ENCODE data around the gene CD6. TPM values are rescaled to one million over a fixed set of nuclear protein-coding genes. Genes with fewer than 3 reads are reported as not detected.
A peak's percentile ranks its signal among the peaks of the same experiment; 100 is the strongest.

CD6 gene
- total RNA-seq, 1 experiment from 2014 or later: not detected

DNA sequence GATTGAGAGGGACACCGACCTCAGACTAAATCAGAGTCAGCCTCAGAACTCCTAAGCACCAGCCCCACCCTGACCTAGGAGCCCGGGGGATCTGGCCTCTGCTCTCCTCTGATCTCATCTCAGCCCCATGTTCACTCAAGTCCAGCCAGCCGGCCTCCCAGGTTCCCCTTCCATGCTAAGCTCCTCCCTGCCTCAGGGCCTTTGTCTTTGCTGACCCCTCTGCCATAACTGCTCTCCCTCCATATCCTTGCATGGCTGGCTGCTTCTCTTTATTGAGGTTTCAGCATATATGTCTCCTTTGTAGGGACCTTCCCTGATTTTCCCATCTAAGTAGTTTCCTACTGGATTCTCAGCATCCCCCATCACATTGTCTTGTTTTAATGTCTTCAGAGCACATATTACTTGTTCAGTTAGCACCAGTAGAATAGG, 18.7 kb upstream of the CD6 start:
- Histone ChIP-seq H3K27ac (ENCODE audit: insufficient read length, low read depth, low read length) (no peak overlapping the region), H2BK20ac (ENCODE audit: low read depth, low read length, poor library complexity, severe bottlenecking) (no peak overlapping the region), H2BK5ac (ENCODE audit: insufficient read length, low read length) (no peak overlapping the region), H3K23ac (ENCODE audit: insufficient read length, low read depth, low read length) (no peak overlapping the region), H4K20me1 (ENCODE audit: control insufficient read depth, insufficient read depth, insufficient read length) (no peaks in the 10 kb centered on the region), H4K5ac (ENCODE audit: insufficient read length, low read depth, low read length) (no peak overlapping the region), H2BK12ac (ENCODE audit: insufficient read length, low read depth, low read length) (no peak overlapping the region), H4K91ac (ENCODE audit: insufficient read length, low read depth, low read length) (no peak overlapping the region), H3K27me3 (ENCODE audit: insufficient read depth, low read length) (no peaks in the 10 kb centered on the region; the same call in 1 of the 2 replicates), H3K79me2 (ENCODE audit: insufficient read depth, low read length) (no peaks in the 10 kb centered on the region), H2BK15ac (ENCODE audit: low read depth, low read length) (no peak overlapping the region), H3K4ac (ENCODE audit: low read depth, low read length) (no peak overlapping the region), H3K4me2 (ENCODE audit: insufficient read depth, insufficient read length, low read length) (peak overlapping the region; percentile 61), H3T11ph (ENCODE audit: low read length) (no peak overlapping the region), H2AFZ (ENCODE audit: low read length) (no peak overlapping the region), H2BK120ac (ENCODE audit: low read depth, low read length, poor library complexity, severe bottlenecking) (no peak overlapping the region), H3K18ac (ENCODE audit: insufficient read length, low read depth, low read length) (no peak overlapping the region), H3K9me3 (ENCODE audit: control insufficient read depth, low read depth, low read length) (no peaks in the 10 kb centered on the region), H3K14ac (ENCODE audit: insufficient read depth, low read length) (no peak overlapping the region; the same call in 1 of the 2 replicates), H2AK5ac (ENCODE audit: insufficient read length, low read length) (no peak overlapping the region), H4K8ac (replicated peaks; ENCODE audit: insufficient read length, low read depth, low read length) (no peak overlapping the region), H3K23me2 (ENCODE audit: insufficient read length, low read depth, low read length, poor library complexity, severe bottlenecking) (peaks cover 15% of the 10 kb centered on the region), H3K4me1 (ENCODE audit: insufficient read depth, low read length) (no peaks in the 10 kb centered on the region), H3K9ac (ENCODE audit: extremely low read depth, insufficient read length, low read length) (no peak overlapping the region), H3K56ac (ENCODE audit: insufficient read length, low read depth, low read length) (no peak overlapping the region), H3K79me1 (ENCODE audit: insufficient read depth, low read depth, low read length, poor library complexity, severe bottlenecking) (no peaks in the 10 kb centered on the region)
- H3K27me3 Mint-ChIP-seq (ENCODE audit: low read depth): peaks cover 53% of the 10 kb centered on the region
- H3K36me3 Mint-ChIP-seq (ENCODE audit: insufficient read depth in 1 of 3, low read depth in 3 of 3): no peaks in the 10 kb centered on the region; a peak in 1 of 7 replicates
- peak overlapping the region in 1 of 3 experiments; percentile 40; a peak in 1 of 7 replicates for H3K27ac Mint-ChIP-seq
- no CpG with 5 or more reads among the region's 3 CpGs for WGBS (ENCODE audit: extremely low coverage, insufficient read length, low lambda C conversion rate)
- H3K4me1 Mint-ChIP-seq: peaks cover 25 to 29% of the 10 kb centered on the region in 2 experiments
- DNase-seq: no peak
- TF ChIP-seq, protein P1, sequence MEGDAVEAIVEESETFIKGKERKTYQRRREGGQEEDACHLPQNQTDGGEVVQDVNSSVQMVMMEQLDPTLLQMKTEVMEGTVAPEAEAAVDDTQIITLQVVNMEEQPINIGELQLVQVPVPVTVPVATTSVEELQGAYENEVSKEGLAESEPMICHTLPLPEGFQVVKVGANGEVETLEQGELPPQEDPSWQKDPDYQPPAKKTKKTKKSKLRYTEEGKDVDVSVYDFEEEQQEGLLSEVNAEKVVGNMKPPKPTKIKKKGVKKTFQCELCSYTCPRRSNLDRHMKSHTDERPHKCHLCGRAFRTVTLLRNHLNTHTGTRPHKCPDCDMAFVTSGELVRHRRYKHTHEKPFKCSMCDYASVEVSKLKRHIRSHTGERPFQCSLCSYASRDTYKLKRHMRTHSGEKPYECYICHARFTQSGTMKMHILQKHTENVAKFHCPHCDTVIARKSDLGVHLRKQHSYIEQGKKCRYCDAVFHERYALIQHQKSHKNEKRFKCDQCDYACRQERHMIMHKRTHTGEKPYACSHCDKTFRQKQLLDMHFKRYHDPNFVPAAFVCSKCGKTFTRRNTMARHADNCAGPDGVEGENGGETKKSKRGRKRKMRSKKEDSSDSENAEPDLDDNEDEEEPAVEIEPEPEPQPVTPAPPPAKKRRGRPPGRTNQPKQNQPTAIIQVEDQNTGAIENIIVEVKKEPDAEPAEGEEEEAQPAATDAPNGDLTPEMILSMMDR (conservative IDR thresholded peaks at IDR 0.05): no peak
- no peaks in the 10 kb centered on the region for H3K9me3 Mint-ChIP-seq
- H3K4me3 Mint-ChIP-seq: peak overlapping the region; percentile 51 to 81; a peak in 1 of 5 replicates

All from H9 (cell line).